22Rv1 (cell line): Measurements from ENCODE around the gene TMOD4.

Experiments used
- H3K27ac ChIP-seq: fragments of 450-650 bp; 2 replicates; pipeline ENCODE4 v1.5.1; 2017
- CTCF ChIP-seq: fragments of 450-650 bp; IDR thresholded peaks from 2 replicates; pipeline ENCODE4 v1.5.1; 2017; ENCODE audit warnings: mild to moderate bottlenecking
- ZFX ChIP-seq: fragments of 450-650 bp; IDR thresholded peaks from 2 replicates; pipeline ENCODE4 v1.6.1; 2017; ENCODE audit warnings: antibody characterized with exemption, borderline replicate concordance

The TMOD4 gene

GRCh38 chr1:151198254-151199127 lies 22.7 kb upstream of the TMOD4 start, which contains the start of gene PIP5K1A:
Gene PIP5K1A, plus strand, starts transcription at chr1:151198552. Its CDS starts 445 bp downstream, at chr1:151198997.
- H3K27ac ChIP-seq: peak within 1 kb of the TSS; percentile 93
- TF ChIP-seq CTCF: no peak
- no peak for TF ChIP-seq ZFX

GRCh38 chr1:151197863-151198253 lies 22.1 kb upstream of the TMOD4 start:
- H3K27ac ChIP-seq: peak overlapping the region; percentile 93
- no peak for TF ChIP-seq ZFX

GRCh38 chr1:151196292-151196800 lies 20.6 kb upstream of the TMOD4 start:
- H3K27ac ChIP-seq: peak overlapping the region; percentile 93
- no peak for TF ChIP-seq ZFX
- TF ChIP-seq CTCF: peak; percentile 92

GRCh38 chr1:151194894-151195594 lies 19.3 kb upstream of the TMOD4 start:
- peak overlapping the region; percentile 93; the same call in 1 of the 2 replicates for H3K27ac ChIP-seq

- TF ChIP-seq ZFX: no peak
- TF ChIP-seq CTCF: no peak
- H3K27ac ChIP-seq: no peak overlapping the region
These were observed 18.1 kb upstream of the TMOD4 start for GRCh38 chr1:151193856-151194255.

GRCh38 chr1:151193304-151193703 lies 17.5 kb upstream of the TMOD4 start:
- TF ChIP-seq ZFX: no peak
- no peak for TF ChIP-seq CTCF
- H3K27ac ChIP-seq: no peak overlapping the region

- no peak overlapping the region for H3K27ac ChIP-seq
- TF ChIP-seq CTCF: no peak
- TF ChIP-seq ZFX: no peak
These were observed 16.3 kb upstream of the TMOD4 start for GRCh38 chr1:151192047-151192446.

- TF ChIP-seq CTCF (no peak), ZFX (no peak)
- peak within 1 kb of the TSS; percentile 69 for H3K27ac ChIP-seq
These were observed 14.1 kb upstream of the TMOD4 start, which contains the start of gene VPS72 for GRCh38 chr1:151189637-151190445. Gene VPS72, minus strand, starts transcription at chr1:151190197. Its CDS starts 76 bp downstream, at chr1:151190121.

GRCh38 chr1:151188667-151189066 lies 12.9 kb upstream of the TMOD4 start:
- peak overlapping the region; percentile 69; the same call in 1 of the 2 replicates for H3K27ac ChIP-seq
